H1 (cell line): ENCODE measurements around the gene NIN. TPM values are rescaled to one million over a fixed set of nuclear protein-coding genes. Genes with fewer than 3 reads are reported as not detected.

Experiments
- CTCF ChIA-PET: fragments of 300-600 bp; sonication (Branson Sonifier 250); formaldehyde crosslinking; loops from one replicate; lab custom pipeline; 2021; ENCODE audit not compliant: partially characterized antibody; lab: Charles Lee
- POLR2A ChIA-PET: fragments of 300-600 bp; sonication (Branson Sonifier 250); formaldehyde crosslinking; loops from one replicate; lab custom pipeline; 2021; ENCODE audit warnings: inconsistent platforms; ENCODE audit not compliant: partially characterized antibody; lab: Charles Lee
- DNase-seq, 2 experiments: peaks; one replicate each; pipeline versions ENCODE4 v3.0.0 to v3.0.0-alpha.2; 2010 to 2022; ENCODE audit warnings: low spot score in 2 of 2, low read depth in 1 of 2, mixed read lengths in 1 of 2
- FAIRE-seq: peaks from 2 replicates; lab custom pipeline; 2011; peaks lifted over from hg19 to GRCh38; lab: Jason Lieb, UNC
- H2AFZ ChIP-seq: 2 replicates; pipeline ENCODE4 v1.8.1; 2012; ENCODE audit warnings: low read length, inconsistent platforms
- H2AK5ac ChIP-seq: 2 replicates; pipeline ENCODE4 v1.6.1; 2013; ENCODE audit warnings: low read depth, low read length
- H2BK120ac ChIP-seq: replicated peaks from 2 replicates; pipeline ENCODE3; 2013; ENCODE audit warnings: low read depth, low read length, inconsistent platforms
- H2BK12ac ChIP-seq: 2 replicates; pipeline ENCODE4 v1.6.1; 2013; ENCODE audit warnings: low read depth, low read length
- H2BK15ac ChIP-seq: 2 replicates; pipeline ENCODE4 v1.6.1; 2013; ENCODE audit warnings: low read length
- H2BK20ac ChIP-seq: 2 replicates; pipeline ENCODE4 v1.6.1; 2013; ENCODE audit warnings: low read length
- H2BK5ac ChIP-seq: 2 replicates; pipeline ENCODE4 v1.6.1; 2013; ENCODE audit warnings: low read depth, low read length
- H3K14ac ChIP-seq: 2 replicates; pipeline ENCODE4 v1.6.1; 2013; ENCODE audit warnings: inconsistent platforms; ENCODE audit not compliant: insufficient read length
- H3K18ac ChIP-seq: 2 replicates; pipeline ENCODE4 v1.6.1; 2013; ENCODE audit warnings: low read length; ENCODE audit errors: extremely low read depth
- H3K23ac ChIP-seq: 2 replicates; pipeline ENCODE4 v1.6.1; 2013; ENCODE audit warnings: inconsistent platforms; ENCODE audit not compliant: insufficient read length
- H3K23me2 ChIP-seq: 2 replicates; pipeline ENCODE4 v1.6.1; 2013; ENCODE audit warnings: low read depth, low read length
- H3K27ac ChIP-seq: 2 replicates; pipeline ENCODE4 v1.6.1; 2011; ENCODE audit warnings: low read depth, low read length, inconsistent platforms
- H3K27me3 ChIP-seq, 4 experiments: replicated peaks in 1 of 4; 1 replicate in 1 of 4; 2 replicates in 3 of 4; pipeline versions ENCODE4 v1.6.1 to v1.8.1; 2011 to 2013; ENCODE audit warnings: low read length in 3 of 4, mild to moderate bottlenecking in 3 of 4, inconsistent platforms in 2 of 4, mixed read lengths in 2 of 4, moderate library complexity in 1 of 4; ENCODE audit not compliant: control insufficient read depth in 3 of 4, insufficient read depth in 3 of 4; ENCODE audit errors: extremely low read depth in 1 of 4
- H3K36me3 ChIP-seq, 4 experiments: 2 replicates each; pipeline versions ENCODE4 v1.6.1 to v1.8.1; 2011 to 2013; ENCODE audit warnings: mild to moderate bottlenecking in 4 of 4, low read length in 3 of 4, moderate library complexity in 2 of 4, control low read depth in 1 of 4, inconsistent platforms in 1 of 4; ENCODE audit not compliant: insufficient read depth in 4 of 4, control insufficient read depth in 2 of 4
- H3K4ac ChIP-seq: replicated peaks from 2 replicates; pipeline ENCODE3; 2013; ENCODE audit warnings: low read length, low read depth, mixed read lengths, inconsistent platforms; ENCODE audit not compliant: insufficient read length
- H3K4me1 ChIP-seq, 4 experiments: replicated peaks in 1 of 4; 1 replicate in 1 of 4; 2 replicates in 3 of 4; pipeline versions ENCODE4 v1.6.1 to v1.8.1; 2011 to 2013; ENCODE audit warnings: low read length in 3 of 4, inconsistent platforms in 2 of 4, mixed read lengths in 1 of 4; ENCODE audit not compliant: insufficient read depth in 4 of 4, control insufficient read depth in 3 of 4
- H3K4me2 ChIP-seq, 2 experiments: 2 replicates each; pipeline versions ENCODE4 v1.6.1 to v1.8.1; 2011 to 2013; ENCODE audit warnings: low read depth in 2 of 2, low read length in 2 of 2, control low read depth in 1 of 2, inconsistent platforms in 1 of 2, mild to moderate bottlenecking in 1 of 2; ENCODE audit not compliant: insufficient read depth in 1 of 2
- H3K4me3 ChIP-seq, 4 experiments: fragments of 200-600, 300-600 bp in 1 of 4; sonication (generic), shearing (Covaris generic), sonication (Bioruptor Twin) in 1 of 4; 2 replicates each; pipeline versions ENCODE4 v1.5.1 to v1.8.1; 2011 to 2016; ENCODE audit warnings: low read length in 4 of 4, low read depth in 3 of 4, control low read depth in 2 of 4, inconsistent platforms in 2 of 4, mild to moderate bottlenecking in 2 of 4, mixed read lengths in 1 of 4, moderate library complexity in 1 of 4; ENCODE audit not compliant: insufficient read depth in 2 of 4; ENCODE audit errors: extremely low read depth in 1 of 4
- H3K56ac ChIP-seq: replicated peaks from 2 replicates; pipeline ENCODE3; 2013; ENCODE audit warnings: low read depth, mild to moderate bottlenecking, mixed read lengths, low read length, inconsistent platforms; ENCODE audit not compliant: insufficient read length
- H3K79me1 ChIP-seq: 2 replicates; pipeline ENCODE4 v1.6.1; 2013; ENCODE audit warnings: low read depth, low read length, control low read depth
- H3K79me2 ChIP-seq, 2 experiments: 2 replicates each; pipeline versions ENCODE4 v1.6.1 to v1.8.1; 2012 to 2013; ENCODE audit warnings: low read length in 2 of 2, mild to moderate bottlenecking in 2 of 2, inconsistent platforms in 1 of 2; ENCODE audit not compliant: insufficient read depth in 2 of 2, control insufficient read depth in 1 of 2
- H3K9ac ChIP-seq, 4 experiments: replicated peaks in 1 of 4; 1 replicate in 1 of 4; 2 replicates in 3 of 4; pipeline versions ENCODE4 v1.6.1 to v1.8.1; 2011 to 2013; ENCODE audit warnings: low read depth in 3 of 4, low read length in 3 of 4, control low read depth in 2 of 4, mild to moderate bottlenecking in 2 of 4, moderate library complexity in 2 of 4, inconsistent platforms in 1 of 4; ENCODE audit errors: extremely low read depth in 1 of 4
- H3K9me3 ChIP-seq, 2 experiments: 2 replicates each; pipeline versions ENCODE4 v1.6.1 to v1.8.1; 2012 to 2013; ENCODE audit warnings: mild to moderate bottlenecking in 2 of 2, moderate library complexity in 2 of 2, control low read depth in 1 of 2, inconsistent platforms in 1 of 2, low read depth in 1 of 2, low read length in 1 of 2, mixed read lengths in 1 of 2; ENCODE audit not compliant: insufficient read depth in 2 of 2
- H4K20me1 ChIP-seq, 2 experiments: replicated peaks in 1 of 2; 2 replicates each; pipeline versions ENCODE3 to v1.8.1; 2011 to 2013; ENCODE audit warnings: inconsistent platforms in 2 of 2, low read length in 2 of 2, mild to moderate bottlenecking in 1 of 2; ENCODE audit not compliant: insufficient read depth in 2 of 2, control insufficient read depth in 1 of 2
- H4K5ac ChIP-seq: 2 replicates; pipeline ENCODE4 v1.6.1; 2013; ENCODE audit warnings: low read length, low read depth, mixed read lengths, inconsistent platforms; ENCODE audit not compliant: insufficient read length
- H4K8ac ChIP-seq: 2 replicates; pipeline ENCODE4 v1.8.0; 2013; ENCODE audit warnings: mild to moderate bottlenecking, moderate library complexity, low read length, inconsistent platforms; ENCODE audit not compliant: insufficient read depth; ENCODE audit errors: extremely low read depth
- H4K91ac ChIP-seq: replicated peaks from 2 replicates; pipeline ENCODE3; 2013; ENCODE audit warnings: low read length, mixed read lengths, inconsistent platforms; ENCODE audit not compliant: insufficient read length
- BCL11A ChIP-seq, 2 experiments: IDR thresholded peaks; one replicate each; pipeline ENCODE4 v1.6.1; 2011; ENCODE audit warnings: low read depth in 2 of 2, low read length in 2 of 2, mild to moderate bottlenecking in 2 of 2
- FOSL1 ChIP-seq: IDR thresholded peaks from 2 replicates; pipeline ENCODE4 v1.6.1; 2011; ENCODE audit warnings: mild to moderate bottlenecking, low read depth, low read length, moderate library complexity; ENCODE audit not compliant: insufficient read depth
- JUN ChIP-seq: IDR thresholded peaks from 2 replicates; pipeline ENCODE4 v1.6.1; 2011; ENCODE audit warnings: low read depth, mild to moderate bottlenecking, improper control_type of control experiment, low read length
- KDM4A ChIP-seq: IDR thresholded peaks from one replicate; pipeline ENCODE4 v1.7.1; 2012; ENCODE audit warnings: low read depth, mild to moderate bottlenecking, moderate library complexity, low read length, inconsistent platforms; ENCODE audit not compliant: severe bottlenecking
- MAFK ChIP-seq: IDR thresholded peaks from 2 replicates; pipeline ENCODE4 v1.6.1; 2012; ENCODE audit warnings: low read depth, mild to moderate bottlenecking, improper control_type of control experiment, low read length
- NANOG ChIP-seq: IDR thresholded peaks from 2 replicates; pipeline ENCODE4 v1.6.1; 2011; ENCODE audit warnings: low read length, low read depth, mild to moderate bottlenecking, inconsistent platforms; ENCODE audit not compliant: insufficient read depth, poor library complexity, severe bottlenecking
- NRF1 ChIP-seq: IDR thresholded peaks from 2 replicates; pipeline ENCODE4 v1.6.1; 2011; ENCODE audit warnings: mild to moderate bottlenecking, low read depth, low read length, improper control_type of control experiment
- POLR2AphosphoS5 ChIP-seq: IDR thresholded peaks from 2 replicates; pipeline ENCODE4 v1.6.1; 2011; ENCODE audit warnings: low read depth, low read length
- POU5F1 ChIP-seq: IDR thresholded peaks from 2 replicates; pipeline ENCODE4 v1.6.1; 2011; ENCODE audit warnings: low read depth, mild to moderate bottlenecking, low read length, moderate library complexity
- RBBP5 ChIP-seq: IDR thresholded peaks from 2 replicates; pipeline ENCODE4 v1.7.1; 2012; ENCODE audit warnings: low read depth, mild to moderate bottlenecking, inconsistent platforms, low read length, moderate library complexity, borderline replicate concordance
- TAF7 ChIP-seq: optimal IDR thresholded peaks from 2 replicates; pipeline ENCODE3; 2011; ENCODE audit warnings: low read depth, mild to moderate bottlenecking, inconsistent platforms, low read length, moderate library complexity, borderline replicate concordance
- WGBS, 2 experiments: shearing (Covaris generic) in 1 of 2; methylation state at CpG; one replicate each; pipeline versions ENCODE4 v1.1.6 to v1.1.7; 2013 to 2015; ENCODE audit warnings: low lambda C conversion rate in 2 of 2, mixed read lengths in 2 of 2, inconsistent platforms in 1 of 2, low coverage in 1 of 2, missing lambda C conversion rate in 1 of 2; ENCODE audit not compliant: insufficient replicate concordance in 2 of 2, insufficient coverage in 1 of 2, insufficient read length in 1 of 2; ENCODE audit errors: extremely low coverage in 1 of 2, missing lambda C conversion rate in 1 of 2; 5-methylcytosine and 5-hydroxymethylcytosine counted together
- polyA plus RNA-seq, 7 experiments: library from polyadenylated mRNA; depleted of rRNA in 3 of 7; stranded (reverse) in 5 of 7; unstranded in 2 of 7; fragments of >200 nt in 5 of 7; fragments of 200-250 nt in 2 of 7; gene quantifications; 1 replicate in 5 of 7; 2 replicates in 1 of 7; 4 replicates in 1 of 7; pipeline versions ENCODE4 v1.2.1 to v1.2.3, GENCODE V29; 2011 to 2013; ENCODE audit warnings: missing spikeins in 2 of 7, mixed read lengths in 2 of 7
- total RNA-seq: library from RNA; stranded (reverse); fragmentation: NEBNext Ultra II Directional; extraction: Animal tissue kit (Norgen Biotek cat#: 25700); gene quantifications from 2 replicates; pipeline ENCODE4 v1.2.1, GENCODE V29; 2021

Gene NIN
- total and polyA plus RNA-seq, 2 of the 8 experiments (the other 6 are each of a cell fraction or from before 2014, with no cell fraction given) = 3.2 to 21.3 TPM

GRCh38 chr14:50772412-50772811 is 58.5 kb downstream of the NIN start:
- no peaks in the 10 kb centered on the region for H3K4me1 ChIP-seq
- H3K9me3 ChIP-seq = no peaks in the 10 kb centered on the region
- CTCF ChIA-PET = interaction anchor here (1.0 to 8.5 kb wide), 5 partner anchors 9 to 229 kb away, joined by 3 to 102 read pairs (median 4); no protein-coding TSS in a partner anchor
- WGBS, 2 experiments = 94% methylated on average over 7 of the region's 7 CpGs; no CpG with 5 or more reads in 1 of the 2 experiments
- H2BK5ac ChIP-seq = no peak overlapping the region
- no peak overlapping the region for H2BK120ac ChIP-seq
- no peak overlapping the region for H3K4ac ChIP-seq
- no peak overlapping the region for H3K4me3 ChIP-seq
- no peak overlapping the region for H3K56ac ChIP-seq
- no peak overlapping the region for H2AFZ ChIP-seq
- FAIRE-seq (no peak), DNase-seq (no peak)
- H3K79me1 ChIP-seq = no peaks in the 10 kb centered on the region
- no peak overlapping the region for H3K4me2 ChIP-seq
- H3K14ac ChIP-seq = no peak overlapping the region
- no peak overlapping the region for H3K23ac ChIP-seq
- H2BK15ac ChIP-seq = no peak overlapping the region
- no peaks in the 10 kb centered on the region for H3K27me3 ChIP-seq
- H4K8ac ChIP-seq = no peak overlapping the region
- H4K5ac ChIP-seq = no peak overlapping the region
- no peak overlapping the region for H2BK12ac ChIP-seq
- no peak overlapping the region for H3K18ac ChIP-seq
- no peaks in the 10 kb centered on the region for H3K79me2 ChIP-seq
- no peak overlapping the region for H3K27ac ChIP-seq
- no peaks in the 10 kb centered on the region for H4K20me1 ChIP-seq
- H4K91ac ChIP-seq = no peak overlapping the region
- H2AK5ac ChIP-seq = no peak overlapping the region
- no peak overlapping the region for H3K9ac ChIP-seq
- H3K36me3 ChIP-seq = peaks cover 0 to 28% (median 20%) of the 10 kb centered on the region in 4 experiments; a peak in 7 of 8 replicates
- POLR2A ChIA-PET = no interaction called here
- TF ChIP-seq JUN (no peak), POLR2AphosphoS5 (no peak), POU5F1 (no peak), TAF7 (no peak), NRF1 (no peak), NANOG (no peak), FOSL1 (no peak), KDM4A (no peak), BCL11A (IDR thresholded peaks at IDR 0.05; ENCODE audit: low read depth in 2 of 2, low read length in 2 of 2) (no peak), MAFK (no peak), RBBP5 (no peak)
- H2BK20ac ChIP-seq = no peak overlapping the region
- no peaks in the 10 kb centered on the region; the same call in 1 of the 2 replicates for H3K23me2 ChIP-seq
